Spleen (tissue), 11 donors: ENCODE results near the gene ADRA2B. TPM values are rescaled to one million over a fixed set of nuclear protein-coding genes. Genes with fewer than 3 reads are reported as not detected.

ENCODE experiments used
- DNase-seq: peaks from one replicate; pipeline ENCODE4 v3.0.0-alpha.2; 2020
- H3K27ac ChIP-seq, 8 donors: fragments of 200-600 bp; sonication (generic) in 7 of 8; 1 replicate in 4 of 8; 2 replicates in 4 of 8; pipeline versions ENCODE4 v1.5.0 to v1.8.0; 2016 to 2021; ENCODE audit warnings: inconsistent platforms in 4 of 8, mild to moderate bottlenecking in 4 of 8, moderate library complexity in 1 of 8
- H3K27me3 ChIP-seq, 7 donors: fragments of 200-600 bp; sonication (generic) in 6 of 7; replicated peaks in 1 of 7; 1 replicate in 4 of 7; 2 replicates in 3 of 7; pipeline versions ENCODE4 v1.5.0 to v1.8.0; 2016 to 2021; ENCODE audit warnings: inconsistent platforms in 3 of 7, mild to moderate bottlenecking in 1 of 7
- H3K36me3 ChIP-seq, 6 donors: fragments of 200-600 bp; sonication (generic) in 5 of 6; 1 replicate in 4 of 6; 2 replicates in 2 of 6; pipeline versions ENCODE4 v1.5.0 to v1.8.0; 2016 to 2021; ENCODE audit warnings: inconsistent platforms in 2 of 6
- H3K4me1 ChIP-seq, 6 donors: fragments of 200-600 bp; sonication (generic) in 5 of 6; 1 replicate in 3 of 6; 2 replicates in 3 of 6; pipeline versions ENCODE4 v1.5.0 to v1.8.0; 2016 to 2021; ENCODE audit warnings: inconsistent platforms in 3 of 6
- H3K4me3 ChIP-seq, 8 donors: fragments of 200-600 bp; sonication (generic) in 7 of 8; 1 replicate in 4 of 8; 2 replicates in 4 of 8; pipeline versions ENCODE4 v1.5.0 to v1.8.0; 2016 to 2021; ENCODE audit warnings: inconsistent platforms in 4 of 8, mild to moderate bottlenecking in 4 of 8, moderate library complexity in 2 of 8
- H3K9me3 ChIP-seq, 8 donors: fragments of 200-600 bp; sonication (generic) in 7 of 8; 1 replicate in 4 of 8; 2 replicates in 4 of 8; pipeline versions ENCODE4 v1.5.0 to v1.8.0; 2016 to 2021; ENCODE audit warnings: inconsistent platforms in 4 of 8
- POLR2A ChIP-seq, 3 donors: fragments of 450-650 bp; IDR thresholded peaks; one replicate each; pipeline ENCODE4 v1.5.1; 2017; ENCODE audit warnings: antibody characterized with exemption in 3 of 3, mild to moderate bottlenecking in 1 of 3
- POLR2AphosphoS5 ChIP-seq, 3 donors: sonication (generic); formaldehyde crosslinking; IDR thresholded peaks; one replicate each; pipeline ENCODE4 v1.5.1; 2017; ENCODE audit warnings: antibody characterized with exemption in 3 of 3
- WGBS, 5 donors: extraction: QIAGEN DNeasy Blood & Tissue Kit in 3 of 5; methylation state at CpG; one replicate each; pipeline versions ENCODE4 v1.1.5 to v1.1.7; 2013 to 2018; 5-methylcytosine and 5-hydroxymethylcytosine counted together
- intact Hi-C: fragments of 100-400 bp; cut with DNase I; formaldehyde crosslinking; loops from one replicate; pipeline ENCODE4 v1.15.0; 2023; ENCODE audit warnings: low total_unique reads
- polyA plus RNA-seq, 3 donors: library from polyadenylated mRNA; stranded (reverse); fragments of 200-250 nt; gene quantifications; one replicate each; pipeline ENCODE4 v1.2.1, GENCODE V29; 2013
- total RNA-seq, 7 donors: library from RNA; depleted of rRNA in 3 of 7; stranded (reverse); fragments of >200 nt in 3 of 7; fragmentation: NEBNext Ultra II Directional in 4 of 7; extraction: Animal tissue kit (Norgen Biotek cat#: 25700) in 4 of 7; gene quantifications; one replicate each; pipeline versions ENCODE4 v1.1.0 to v1.2.1, GENCODE V29; 2016 to 2021
- TF ChIP-seq, protein P1 (sequence below), 11 experiments: fragments of 200-600 bp in 7 of 11; fragments of 450-650 bp in 4 of 11; sonication (generic) in 4 of 11; IDR thresholded peaks in 8 of 11; conservative IDR thresholded peaks in 3 of 11; 1 replicate in 7 of 11; 2 replicates in 4 of 11; pipeline versions ENCODE4 v1.4.0 to v1.8.0; 2016 to 2021; ENCODE audit warnings: antibody characterized with exemption in 11 of 11, inconsistent platforms in 4 of 11, mild to moderate bottlenecking in 1 of 11
- donor health status: healthy with polysubstance abuse.
- donor health status: DM: no; HTN: no; CAD: no; lungs with moderate emphysema.
- donor health status: DM: no; HTN: no; CAD: no.
- donor health status: Bipolar disorder and iron deficiency.
- donor health status: healthy.
- donor health status: DM: no; HTN: no; CAD: no.
- donor health status: DM: yes; HTN: yes; CAD: no.

The ADRA2B gene
- total and polyA plus RNA-seq, 10 donors: 1.8 to 14.2 (median 5.2) TPM

DNA sequence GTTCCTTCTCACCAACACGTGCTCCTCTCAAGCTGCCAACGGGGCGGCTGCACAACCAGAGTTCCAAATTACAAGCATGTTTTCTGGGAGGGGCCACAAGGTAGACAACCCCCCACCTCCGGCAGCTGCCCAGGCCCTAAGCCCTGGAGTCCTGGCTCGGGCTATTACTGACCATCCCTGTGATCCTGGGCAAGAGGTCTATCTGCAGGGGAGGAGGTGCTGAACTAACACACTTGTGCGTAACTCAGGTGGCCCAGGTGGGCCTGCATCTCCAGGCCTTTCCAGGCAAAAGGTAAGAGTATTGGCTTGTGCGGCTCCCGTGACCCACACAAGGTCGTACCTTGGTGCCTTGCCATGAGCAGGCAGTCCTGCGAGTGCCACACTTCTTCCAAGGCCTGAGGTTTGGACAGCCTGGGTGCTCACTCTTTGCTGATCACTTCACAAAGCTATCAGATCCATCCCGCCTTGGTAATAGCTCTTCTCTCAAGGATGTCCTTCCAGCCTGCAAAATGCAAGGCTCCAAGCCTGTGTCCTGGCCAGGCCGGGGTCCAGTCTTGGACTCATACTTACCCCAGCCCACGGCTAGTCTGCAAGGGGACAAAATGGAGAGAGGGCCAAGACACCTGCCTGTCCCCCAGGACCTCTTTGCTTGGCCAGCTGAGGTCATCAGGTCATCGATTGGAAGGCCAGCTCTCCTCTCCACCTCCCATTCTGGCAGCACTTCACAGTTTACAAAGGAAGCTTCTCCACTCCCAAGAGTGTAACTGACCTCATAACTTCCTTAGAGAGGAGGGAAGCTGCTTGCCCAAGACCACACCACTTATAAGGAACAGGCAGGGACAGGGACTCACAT, 33.9 kb downstream of the ADRA2B start:
- Histone ChIP-seq H3K27me3 (no peaks in the 10 kb centered on the region), H3K4me1 (peaks cover 0 to 41% (median 26%) of the 10 kb centered on the region in 6 donors), H3K9me3 (peaks cover 0 to 2% (median 0%) of the 10 kb centered on the region in 8 donors), H3K4me3 (no peak overlapping the region), H3K36me3 (no peaks in the 10 kb centered on the region), H3K27ac (peak overlapping the region in 5 of 8 donors; percentile 51 to 69 (median 65))
- TF ChIP-seq, protein P1, sequence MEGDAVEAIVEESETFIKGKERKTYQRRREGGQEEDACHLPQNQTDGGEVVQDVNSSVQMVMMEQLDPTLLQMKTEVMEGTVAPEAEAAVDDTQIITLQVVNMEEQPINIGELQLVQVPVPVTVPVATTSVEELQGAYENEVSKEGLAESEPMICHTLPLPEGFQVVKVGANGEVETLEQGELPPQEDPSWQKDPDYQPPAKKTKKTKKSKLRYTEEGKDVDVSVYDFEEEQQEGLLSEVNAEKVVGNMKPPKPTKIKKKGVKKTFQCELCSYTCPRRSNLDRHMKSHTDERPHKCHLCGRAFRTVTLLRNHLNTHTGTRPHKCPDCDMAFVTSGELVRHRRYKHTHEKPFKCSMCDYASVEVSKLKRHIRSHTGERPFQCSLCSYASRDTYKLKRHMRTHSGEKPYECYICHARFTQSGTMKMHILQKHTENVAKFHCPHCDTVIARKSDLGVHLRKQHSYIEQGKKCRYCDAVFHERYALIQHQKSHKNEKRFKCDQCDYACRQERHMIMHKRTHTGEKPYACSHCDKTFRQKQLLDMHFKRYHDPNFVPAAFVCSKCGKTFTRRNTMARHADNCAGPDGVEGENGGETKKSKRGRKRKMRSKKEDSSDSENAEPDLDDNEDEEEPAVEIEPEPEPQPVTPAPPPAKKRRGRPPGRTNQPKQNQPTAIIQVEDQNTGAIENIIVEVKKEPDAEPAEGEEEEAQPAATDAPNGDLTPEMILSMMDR (IDR thresholded peaks at IDR 0.05 in 8 of 11, conservative IDR thresholded peaks at IDR 0.05 in 3 of 11): no peak
- TF ChIP-seq POLR2A (IDR thresholded peaks at IDR 0.05): no peak
- no peak for TF ChIP-seq POLR2AphosphoS5 (IDR thresholded peaks at IDR 0.05)
- 73 to 87% (median 85%) methylated on average over 8 to 14 of the region's 14 CpGs for WGBS, 5 donors
- intact Hi-C loops: no loop called here
- DNase-seq: peak; percentile 54

DNA sequence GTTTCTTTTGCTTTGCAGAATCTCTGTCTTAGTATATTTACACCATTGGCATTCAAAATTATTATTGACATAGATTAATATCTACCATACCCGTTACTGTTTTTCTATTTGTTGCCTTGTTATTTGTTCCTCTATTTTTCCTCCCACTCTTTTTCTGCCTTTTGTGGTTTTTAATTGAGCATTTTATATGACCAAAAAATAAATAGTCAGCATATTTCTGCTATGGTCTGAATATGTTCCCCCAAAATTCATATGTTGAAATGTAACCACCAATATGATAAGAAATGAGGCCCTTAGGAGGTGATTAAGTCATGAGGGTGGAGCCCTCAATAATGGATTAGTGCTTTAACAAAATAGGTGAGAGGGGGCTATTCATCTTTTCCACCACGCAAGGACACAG, 35.3 kb downstream of the ADRA2B start:
- no peaks in the 10 kb centered on the region for H3K36me3 ChIP-seq
- H3K4me3 ChIP-seq: no peak overlapping the region
- 81 to 97% (median 88%) methylated on average over 2 of the region's 2 CpGs for WGBS, 5 donors
- TF ChIP-seq, protein P1 (IDR thresholded peaks at IDR 0.05 in 8 of 11, conservative IDR thresholded peaks at IDR 0.05 in 3 of 11): no peak
- TF ChIP-seq POLR2AphosphoS5 (IDR thresholded peaks at IDR 0.05): no peak
- TF ChIP-seq POLR2A (IDR thresholded peaks at IDR 0.05): no peak
- intact Hi-C loops: no loop called here
- DNase-seq: no peak
- peaks cover 0 to 15% (median 11%) of the 10 kb centered on the region in 8 donors for H3K9me3 ChIP-seq
- peaks cover 0 to 40% (median 26%) of the 10 kb centered on the region in 6 donors for H3K4me1 ChIP-seq
- no peak overlapping the region for H3K27ac ChIP-seq
- no peaks in the 10 kb centered on the region for H3K27me3 ChIP-seq

DNA sequence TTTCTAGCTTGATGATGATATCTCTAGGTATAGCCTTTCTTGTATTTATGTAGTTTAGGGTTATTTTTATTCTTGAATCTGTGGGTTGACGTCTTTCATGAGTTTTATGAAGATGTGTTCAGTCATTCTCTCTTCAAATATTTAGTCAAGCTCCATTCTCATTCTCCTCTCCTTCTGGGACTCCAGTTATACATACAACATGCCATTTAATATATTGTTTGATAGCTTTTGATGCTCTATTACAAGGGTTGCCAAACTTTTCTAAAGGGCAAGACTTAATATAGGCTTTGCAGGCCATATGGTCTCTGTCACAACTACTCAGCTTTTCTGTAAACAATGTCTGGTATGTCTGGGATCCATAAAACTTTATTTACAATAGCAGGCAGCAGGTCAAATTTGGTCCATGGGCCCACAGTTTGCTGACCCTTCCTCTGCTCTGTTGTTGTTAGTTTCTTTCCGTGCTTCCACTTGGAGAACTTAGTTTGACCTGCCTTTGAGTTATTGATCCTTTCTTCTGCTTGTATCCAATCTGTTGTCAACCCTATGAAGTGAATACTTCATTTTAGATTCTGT, 41.1 kb downstream of the ADRA2B start:
- peaks cover 0 to 29% (median 19%) of the 10 kb centered on the region in 8 donors for H3K9me3 ChIP-seq
- intact Hi-C loops: no loop called here
- H3K27ac ChIP-seq: no peak overlapping the region
- peaks cover 0 to 3% (median 0%) of the 10 kb centered on the region in 6 donors for H3K4me1 ChIP-seq
- 78 to 94% (median 85%) methylated on average over 2 of the region's 2 CpGs for WGBS, 5 donors
- TF ChIP-seq, protein P1 (IDR thresholded peaks at IDR 0.05 in 8 of 11, conservative IDR thresholded peaks at IDR 0.05 in 3 of 11): no peak
- TF ChIP-seq POLR2AphosphoS5 (IDR thresholded peaks at IDR 0.05) (no peak), POLR2A (IDR thresholded peaks at IDR 0.05) (no peak)
- no peaks in the 10 kb centered on the region for H3K36me3 ChIP-seq
- no peak overlapping the region for H3K4me3 ChIP-seq
- no peak for DNase-seq
- H3K27me3 ChIP-seq: no peaks in the 10 kb centered on the region

DNA sequence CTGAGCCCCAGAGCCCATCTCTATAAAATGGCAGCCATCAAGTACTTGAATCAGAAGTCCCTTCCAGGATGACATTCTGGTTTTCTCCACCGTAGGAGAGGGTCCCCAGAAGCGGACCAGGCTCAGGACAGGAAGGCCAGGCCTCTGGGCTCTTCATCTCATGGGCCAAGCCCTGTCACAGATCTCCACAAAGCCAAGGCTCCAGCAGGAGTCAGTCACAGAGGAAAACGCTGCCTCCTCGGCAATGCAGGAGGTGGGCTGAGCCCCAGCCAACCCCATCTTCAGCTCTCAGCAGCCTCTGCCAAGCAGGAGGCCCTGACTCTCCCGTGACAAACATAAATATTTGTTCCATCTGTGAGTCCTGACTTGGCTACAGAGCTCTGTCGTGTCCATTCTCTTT, 42.2 kb downstream of the ADRA2B start:
- DNase-seq: peak; percentile 63
- no peak overlapping the region for H3K4me3 ChIP-seq
- peaks cover 0 to 6% (median 0%) of the 10 kb centered on the region in 6 donors for H3K4me1 ChIP-seq
- intact Hi-C loops: no loop called here
- TF ChIP-seq POLR2A (IDR thresholded peaks at IDR 0.05) (no peak), POLR2AphosphoS5 (IDR thresholded peaks at IDR 0.05) (no peak)
- TF ChIP-seq, protein P1 (IDR thresholded peaks at IDR 0.05 in 8 of 11, conservative IDR thresholded peaks at IDR 0.05 in 3 of 11): no peak
- no peak overlapping the region for H3K27ac ChIP-seq
- peaks cover 0 to 29% (median 19%) of the 10 kb centered on the region in 8 donors for H3K9me3 ChIP-seq
- 78 to 93% (median 88%) methylated on average over 6 of the region's 6 CpGs for WGBS, 5 donors
- H3K27me3 ChIP-seq: no peaks in the 10 kb centered on the region
- H3K36me3 ChIP-seq: no peaks in the 10 kb centered on the region
